Fibroblast of skin of scalp (primary cell): Measurements from ENCODE around the gene ADARB2.

ENCODE experiments used
- DNase-seq: peaks from one replicate; pipeline ENCODE4 v3.0.0-alpha.2; 2013

The ADARB2 gene

DNA sequence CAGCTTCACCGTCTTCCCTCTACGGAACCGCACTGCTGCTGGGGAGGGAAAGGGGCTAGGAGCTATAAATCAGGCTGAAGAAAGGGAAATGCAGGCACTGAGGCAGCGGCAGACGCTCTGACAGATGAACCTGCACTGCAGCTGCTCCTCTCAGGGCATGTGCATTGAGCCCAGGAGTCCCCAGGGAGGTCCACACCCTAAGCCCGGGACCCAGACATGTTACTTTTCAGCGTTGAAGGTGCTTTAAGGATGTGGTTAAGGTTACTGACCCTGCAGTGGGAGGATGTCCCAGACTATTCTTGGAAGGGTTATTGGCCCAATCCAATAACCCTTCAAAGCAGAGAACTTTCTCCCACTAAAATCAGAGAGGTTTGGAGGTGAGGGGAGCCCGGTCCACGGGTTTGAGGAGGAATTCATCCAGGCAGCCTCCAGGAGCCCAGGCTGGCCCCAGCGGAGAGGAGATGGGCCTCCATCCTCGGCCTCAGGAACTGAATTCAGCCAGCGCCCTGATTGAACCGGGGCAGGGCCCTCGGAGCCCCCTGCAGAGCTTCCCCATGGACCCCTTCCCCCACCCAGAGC lies 75.4 kb downstream of the ADARB2 start:
- no peak for DNase-seq

DNA sequence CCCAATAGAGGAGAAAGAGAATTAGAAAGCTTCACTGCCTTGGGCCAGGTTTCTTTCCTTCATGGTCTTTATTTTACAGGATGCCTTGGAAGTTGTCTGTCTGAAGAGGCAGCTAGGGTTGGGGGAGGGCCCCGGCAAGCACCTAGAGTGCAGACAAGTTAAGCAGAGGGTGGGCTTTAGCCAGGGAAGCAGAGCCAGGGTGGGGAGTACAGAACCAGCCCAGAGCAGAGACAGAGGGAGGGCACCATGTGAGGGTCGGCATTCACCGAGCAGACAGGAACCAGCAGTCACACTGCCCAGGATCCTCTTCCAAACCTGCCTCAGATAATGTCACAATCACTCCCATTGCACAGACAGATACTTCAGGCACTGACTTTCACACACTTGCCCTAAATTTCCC lies 75.9 kb downstream of the ADARB2 start:
- DNase-seq = no peak

DNA sequence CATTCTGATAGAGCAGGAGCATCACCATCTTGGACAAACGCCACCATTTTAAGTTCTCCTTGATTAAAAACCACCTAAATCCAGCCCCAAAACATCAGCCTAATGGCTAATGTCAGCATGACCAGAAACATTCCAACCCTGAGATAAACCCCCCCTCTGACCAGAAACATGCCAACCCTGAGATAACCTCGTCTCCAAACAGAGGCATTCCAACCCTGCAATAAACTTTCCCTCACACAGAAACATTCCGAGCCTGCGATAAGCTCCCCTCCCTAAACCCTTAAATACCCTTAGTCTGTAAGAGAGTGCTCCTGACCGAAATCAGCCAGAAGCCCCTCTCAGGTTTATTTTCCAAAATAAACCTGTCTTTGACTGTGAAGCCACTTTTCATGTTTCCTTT lies 76.5 kb downstream of the ADARB2 start:
- DNase-seq = no peak

DNA sequence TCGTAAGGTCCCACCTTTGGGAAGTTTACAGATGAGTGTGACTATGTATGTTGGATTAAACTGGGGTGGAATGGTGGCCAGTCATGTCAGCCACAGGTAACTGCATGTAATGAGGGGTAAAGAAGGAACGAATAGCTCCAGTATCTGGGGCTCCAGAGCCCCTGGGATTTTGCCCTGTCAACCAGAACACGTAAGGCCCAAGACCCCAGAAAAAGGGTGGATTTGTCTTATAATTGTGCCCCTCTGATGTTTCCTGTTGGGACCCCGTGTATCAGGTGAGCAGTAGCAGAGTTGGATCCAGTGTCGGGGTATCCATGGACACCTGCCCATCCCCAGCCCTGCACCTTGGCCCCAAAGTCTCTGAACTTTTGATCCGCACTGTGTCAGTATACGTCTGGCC lies 76.9 kb downstream of the ADARB2 start:
- DNase-seq = no peak

DNA sequence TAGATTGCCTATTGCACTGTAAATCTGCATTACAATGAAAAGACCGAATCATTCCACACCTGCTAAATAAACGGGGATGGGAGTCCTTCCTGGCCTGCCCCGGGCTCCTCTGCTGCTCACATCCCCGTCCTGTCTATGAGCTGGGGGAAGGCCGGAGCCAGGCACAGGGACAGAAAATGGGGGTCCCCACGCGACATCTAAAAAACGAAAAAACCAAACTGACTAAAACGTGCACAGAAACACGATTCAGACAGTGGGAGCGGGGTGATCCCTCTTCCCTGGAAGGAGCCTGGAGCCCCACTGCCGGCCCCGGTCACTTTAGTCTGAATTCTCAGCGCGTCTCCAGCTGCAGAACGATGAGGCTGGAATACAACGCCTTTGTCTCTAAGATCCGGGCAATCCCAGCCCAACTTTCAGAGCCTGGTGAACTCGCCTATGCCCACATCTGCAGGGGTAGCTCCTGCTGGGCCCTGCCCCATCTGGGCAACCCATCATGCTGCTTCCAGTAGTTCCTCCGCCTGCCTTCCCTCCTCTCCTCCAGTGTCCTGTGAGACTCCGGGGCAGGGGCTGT lies 78.0 kb downstream of the ADARB2 start:
- no peak for DNase-seq

DNA sequence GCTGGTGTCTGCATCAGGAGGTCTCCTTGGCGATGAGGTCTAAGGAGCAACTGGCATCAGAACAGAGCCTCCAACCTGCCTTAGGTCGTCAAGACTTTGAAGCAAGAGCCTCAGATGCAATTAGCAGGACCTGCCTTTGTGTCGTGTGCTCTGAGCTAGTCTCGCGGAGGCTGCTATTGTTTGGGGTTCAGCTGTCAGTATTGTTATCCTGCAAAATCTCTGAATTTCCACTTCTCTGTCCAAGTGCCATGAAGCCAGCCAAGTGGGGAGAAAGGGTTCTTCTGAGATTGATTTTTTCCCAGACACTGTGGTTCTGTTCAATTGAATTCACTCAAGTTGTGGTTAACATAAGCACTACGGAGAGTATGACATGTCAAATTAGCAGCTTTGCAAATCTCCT lies 78.7 kb downstream of the ADARB2 start:
- DNase-seq = no peak

DNA sequence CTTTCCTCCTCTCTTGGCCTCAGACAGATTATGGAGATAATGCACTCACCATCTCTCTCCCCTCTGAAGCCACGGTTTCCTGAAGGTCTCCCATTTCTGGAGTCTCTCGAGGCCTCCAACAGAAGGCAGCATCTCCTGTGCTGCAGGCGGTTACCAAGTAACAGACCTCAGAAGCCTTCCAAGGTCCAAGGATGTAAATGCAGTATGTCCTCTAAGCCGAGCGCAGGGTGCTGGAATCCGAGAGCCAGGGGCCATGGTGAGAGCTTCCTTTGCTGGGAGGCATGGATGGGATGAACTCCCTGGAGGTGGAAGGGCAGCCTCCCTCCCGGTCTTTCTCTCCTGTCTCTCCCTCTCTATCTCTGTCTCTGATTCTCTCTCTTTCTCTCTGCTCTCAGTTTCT lies 79.8 kb downstream of the ADARB2 start:
- DNase-seq = no peak

DNA sequence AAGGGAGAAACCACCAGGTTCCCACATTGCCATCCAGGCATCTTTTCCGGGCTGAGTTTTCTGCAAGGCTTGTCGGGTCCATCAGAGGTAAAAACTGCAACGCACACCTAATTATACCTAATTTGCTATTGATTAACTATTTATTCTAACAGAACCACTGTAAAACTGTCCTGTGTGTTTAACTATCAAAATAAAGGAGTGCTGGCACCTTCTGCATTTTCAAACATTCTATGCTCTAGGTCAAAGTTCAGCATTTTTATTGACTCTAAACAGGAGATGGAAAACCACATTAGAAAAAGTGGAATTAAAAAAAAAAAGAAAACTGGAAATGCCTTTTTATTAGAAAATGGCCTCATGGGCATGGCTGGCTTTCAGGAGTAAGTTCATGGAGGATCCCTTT lies 82.0 kb downstream of the ADARB2 start:
- DNase-seq = no peak

DNA sequence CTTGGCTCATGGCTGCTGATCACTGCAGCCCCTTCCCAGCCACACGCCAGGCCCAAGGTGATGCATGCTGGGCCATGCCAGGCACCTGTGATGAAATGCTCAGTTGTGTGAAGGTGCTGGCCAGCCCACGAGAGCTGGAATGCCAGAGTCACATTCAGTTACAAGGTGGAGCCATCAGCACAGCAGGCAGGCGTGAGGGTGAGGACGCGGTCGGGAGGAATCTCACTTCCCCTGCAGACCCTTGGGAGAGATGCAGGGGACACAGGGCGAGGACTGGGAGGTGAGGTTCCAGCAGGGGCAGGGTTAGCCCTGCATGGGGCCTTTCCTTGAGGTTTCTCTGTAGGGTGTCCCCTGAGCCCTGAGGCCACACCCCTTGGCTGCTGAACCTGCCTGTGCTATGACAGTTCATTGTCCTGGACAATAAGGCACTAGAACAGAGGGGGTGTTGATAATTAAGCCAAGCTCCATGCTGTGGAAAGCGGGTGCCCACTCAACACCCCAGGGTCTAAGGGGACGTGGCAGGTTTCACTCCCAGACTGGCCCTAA lies 82.4 kb downstream of the ADARB2 start:
- DNase-seq = no peak

DNA sequence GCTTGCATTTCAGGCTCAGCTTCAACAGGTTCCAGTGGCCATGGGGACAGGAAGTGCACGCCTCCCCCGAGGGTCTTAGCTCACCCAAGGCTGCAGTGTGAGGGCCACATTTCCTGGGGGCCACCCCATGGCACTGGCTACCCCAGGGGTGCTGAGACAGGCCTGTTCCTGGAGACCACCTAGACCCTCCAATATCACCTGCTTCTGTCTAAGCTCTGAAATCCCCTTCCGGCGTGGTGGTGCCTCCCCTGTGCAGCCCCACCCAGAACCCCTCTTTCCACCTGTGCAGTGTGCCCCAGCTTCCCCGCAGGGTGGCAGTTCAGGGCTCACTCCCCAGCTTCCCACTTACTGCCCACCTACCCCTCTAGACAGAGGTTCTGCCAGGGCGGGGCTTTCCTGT lies 83.1 kb downstream of the ADARB2 start:
- no peak for DNase-seq

DNA sequence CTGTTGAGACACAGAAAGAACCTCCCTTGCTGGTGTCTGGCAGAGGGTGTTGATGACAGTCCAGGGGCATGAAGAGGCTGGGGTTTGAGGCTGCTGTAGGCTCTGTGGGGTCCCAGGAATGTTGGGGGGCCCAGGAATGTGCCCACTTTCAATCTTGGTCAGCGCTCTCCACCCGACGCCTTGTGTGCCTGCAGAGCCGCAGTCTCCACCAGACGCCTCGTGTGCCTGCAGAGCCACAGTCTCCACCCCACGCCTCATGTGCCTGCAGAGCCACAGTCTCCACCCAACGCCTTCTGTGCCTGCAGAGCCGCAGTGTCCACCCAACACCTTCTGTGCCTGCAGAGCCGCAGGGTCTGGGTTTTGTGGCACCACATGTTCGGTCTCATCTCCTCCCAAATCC lies 84.0 kb downstream of the ADARB2 start:
- DNase-seq = no peak

DNA sequence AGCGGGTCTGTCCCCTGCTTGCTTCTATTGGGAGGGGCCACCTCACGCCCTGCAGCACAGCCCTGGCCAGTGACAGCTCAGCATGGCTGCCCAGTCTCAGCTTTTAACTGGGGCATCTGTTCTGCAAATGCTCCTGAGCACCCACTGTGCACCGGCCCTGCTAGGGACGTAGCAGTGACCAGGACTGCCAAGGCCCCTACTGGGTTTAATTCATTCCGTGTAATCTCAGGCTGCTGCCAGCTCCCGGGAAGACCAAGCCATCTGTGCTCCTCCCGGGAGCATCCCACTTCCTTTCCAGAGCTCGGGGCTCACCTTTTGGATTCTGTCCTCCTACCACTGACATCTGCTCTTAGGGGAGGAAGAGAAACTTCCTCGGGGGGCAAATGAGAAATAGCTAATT lies 85.2 kb downstream of the ADARB2 start:
- DNase-seq = no peak

DNA sequence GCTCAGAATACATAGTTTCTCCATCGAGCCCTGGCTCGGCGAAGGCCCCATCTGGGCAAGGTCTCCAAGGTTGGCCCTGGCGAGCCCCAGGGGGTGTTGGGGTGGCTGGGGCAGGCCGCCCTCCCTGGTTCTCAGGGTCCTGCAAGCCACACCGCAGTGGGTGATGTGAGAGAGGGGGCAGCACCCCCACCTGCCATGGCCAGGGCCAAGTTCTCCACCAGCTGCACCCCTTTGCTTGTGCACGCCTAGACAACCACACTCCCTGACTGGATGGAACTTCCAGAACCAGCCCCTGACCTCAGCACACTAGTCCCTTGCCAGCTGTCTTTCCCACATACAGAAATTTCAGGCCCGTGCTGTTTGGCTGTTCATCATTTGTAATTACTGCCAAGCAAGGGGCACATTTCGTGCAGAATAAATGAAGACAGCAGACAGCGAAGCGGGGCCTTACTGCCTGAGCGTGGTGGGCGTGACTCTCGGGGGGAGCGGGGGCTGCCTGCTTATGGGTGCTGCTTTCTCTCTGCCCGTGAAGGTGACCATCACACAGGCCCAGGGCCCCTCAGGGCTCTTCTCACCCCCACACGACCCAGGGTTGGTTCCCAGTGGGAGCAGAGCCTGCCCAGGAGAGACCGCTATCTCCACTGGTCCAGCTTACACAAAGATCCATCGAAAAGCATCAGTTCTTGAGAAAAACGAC lies 85.9 kb downstream of the ADARB2 start:
- no peak for DNase-seq

DNA sequence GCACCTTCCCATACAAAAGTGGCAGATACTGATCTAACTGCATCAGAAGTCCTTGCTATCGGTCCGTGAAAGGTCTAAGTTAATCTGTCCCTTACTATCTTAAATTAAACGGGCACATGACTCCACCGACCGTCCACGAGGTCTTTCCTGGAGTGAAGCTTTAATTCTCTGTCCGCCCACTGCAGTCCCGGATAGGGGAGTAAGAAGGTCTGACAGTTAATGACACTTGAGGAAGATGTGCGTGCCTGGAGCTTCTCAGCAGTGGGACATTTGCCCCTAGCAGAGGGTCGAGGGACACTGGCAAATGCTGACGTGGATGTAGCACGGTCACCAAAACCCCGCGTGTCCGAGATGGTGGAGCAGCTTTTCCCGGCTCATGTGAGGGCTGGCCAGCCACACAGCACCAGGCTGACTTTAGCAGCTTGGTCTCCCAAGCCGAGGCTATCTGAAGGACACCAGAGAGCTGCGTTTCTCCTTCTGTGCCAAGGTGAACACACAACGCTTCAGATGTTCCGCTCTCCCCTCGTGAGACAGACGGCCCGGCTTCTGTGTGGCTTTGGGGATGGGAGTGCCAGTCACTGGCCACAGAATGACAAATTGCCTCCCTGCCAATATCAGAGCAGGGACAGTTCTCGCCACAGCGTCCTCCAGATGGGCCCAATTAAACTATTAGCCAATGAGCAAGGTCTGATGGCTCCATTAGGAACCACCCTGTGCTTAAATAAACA lies 86.6 kb downstream of the ADARB2 start:
- no peak for DNase-seq

DNA sequence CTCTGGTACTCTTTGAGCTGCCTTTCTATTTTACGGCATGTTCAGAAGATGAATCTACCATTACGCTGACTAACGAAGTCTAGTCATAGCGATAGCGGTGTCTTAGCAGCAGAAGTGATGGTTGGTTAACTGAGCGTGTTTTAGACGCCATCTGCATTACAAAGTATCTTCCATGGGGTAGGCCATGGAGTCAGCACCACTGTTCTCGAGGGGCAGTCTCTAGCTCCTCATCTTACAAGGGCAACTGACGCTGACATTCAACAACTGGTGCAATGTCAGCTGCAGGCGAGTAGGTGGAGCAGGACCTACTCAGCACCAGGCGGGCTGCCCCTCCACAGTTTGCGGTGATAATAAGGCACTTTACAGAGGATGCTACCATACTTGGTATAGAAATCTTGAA lies 88.7 kb downstream of the ADARB2 start:
- no peak for DNase-seq

DNA sequence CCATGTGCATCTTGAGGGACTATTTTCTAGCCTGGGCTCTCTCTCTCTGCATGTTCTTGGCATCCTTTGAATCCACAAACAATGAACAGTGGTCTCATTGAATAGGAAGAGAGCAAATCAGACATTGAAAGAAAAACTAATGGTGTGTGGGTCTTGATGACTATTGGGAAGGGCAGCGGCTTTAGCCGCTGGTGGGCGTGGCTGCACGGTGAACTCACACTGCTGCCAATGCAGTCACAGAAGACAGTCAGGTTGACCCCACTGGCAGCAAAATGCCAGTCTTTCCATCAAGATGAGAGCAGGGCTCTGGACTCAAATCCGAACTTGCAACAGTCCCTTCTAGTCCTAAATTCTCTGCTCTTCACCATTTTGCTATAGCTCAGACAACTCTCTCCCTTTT lies 91.0 kb downstream of the ADARB2 start:
- no peak for DNase-seq

DNA sequence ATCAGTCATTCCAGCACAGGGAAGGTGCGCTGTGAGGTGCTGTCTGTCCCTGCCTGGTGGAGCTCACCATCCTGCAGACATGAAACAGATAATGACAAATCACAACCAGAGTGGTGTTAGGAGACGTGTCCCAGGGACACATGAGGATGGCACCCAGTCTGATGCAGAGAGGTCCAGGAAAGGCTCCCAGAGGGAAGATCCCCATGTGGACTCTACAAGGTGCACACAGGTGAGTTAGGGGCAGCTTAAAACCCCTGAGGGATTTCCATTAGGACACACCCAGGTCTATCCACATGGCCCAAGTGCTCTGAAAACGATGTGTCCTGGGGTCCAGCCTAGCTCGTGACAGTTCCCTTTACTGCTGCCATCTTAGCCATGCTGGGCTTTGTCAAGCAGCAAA lies 91.4 kb downstream of the ADARB2 start:
- no peak for DNase-seq

DNA sequence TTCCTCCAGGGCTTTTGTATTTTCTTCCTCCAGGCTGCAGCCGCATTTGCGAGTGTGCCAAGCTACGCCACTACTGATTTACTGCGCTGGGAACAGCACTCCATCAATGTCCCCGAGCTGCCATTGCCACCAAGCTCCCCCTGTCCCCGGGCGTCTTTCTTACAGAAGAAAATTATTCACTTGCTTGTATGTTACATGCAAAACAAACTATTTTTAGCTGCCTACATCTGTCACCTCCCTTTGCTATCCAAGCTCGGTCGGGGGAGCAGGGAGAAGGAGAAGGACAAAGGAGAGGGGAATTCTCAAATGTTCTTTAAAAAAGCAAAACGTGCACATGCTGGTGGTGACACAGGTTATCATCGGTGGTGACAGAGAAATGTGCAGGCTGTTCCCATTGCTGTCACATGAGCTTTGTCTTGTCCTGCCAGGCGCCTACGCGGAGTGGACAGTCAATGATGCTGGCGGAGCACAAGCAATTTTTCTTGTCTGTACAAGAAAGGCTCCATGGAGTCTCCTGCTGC lies 93.1 kb downstream of the ADARB2 start:
- no peak for DNase-seq

DNA sequence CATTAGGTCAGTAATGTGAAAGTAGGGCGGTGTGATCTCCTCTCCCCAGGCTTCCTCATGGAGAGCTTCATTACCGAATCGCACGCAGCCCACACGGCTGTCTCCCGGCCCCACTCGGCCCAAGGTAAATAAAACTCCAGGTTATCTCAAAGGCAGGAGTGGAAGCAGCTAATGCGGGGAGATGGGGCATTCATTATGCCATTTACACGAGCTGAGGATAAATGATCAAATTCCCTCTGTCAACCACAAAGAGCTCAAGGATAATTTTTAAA lies 93.5 kb downstream of the ADARB2 start:
- DNase-seq = no peak

DNA sequence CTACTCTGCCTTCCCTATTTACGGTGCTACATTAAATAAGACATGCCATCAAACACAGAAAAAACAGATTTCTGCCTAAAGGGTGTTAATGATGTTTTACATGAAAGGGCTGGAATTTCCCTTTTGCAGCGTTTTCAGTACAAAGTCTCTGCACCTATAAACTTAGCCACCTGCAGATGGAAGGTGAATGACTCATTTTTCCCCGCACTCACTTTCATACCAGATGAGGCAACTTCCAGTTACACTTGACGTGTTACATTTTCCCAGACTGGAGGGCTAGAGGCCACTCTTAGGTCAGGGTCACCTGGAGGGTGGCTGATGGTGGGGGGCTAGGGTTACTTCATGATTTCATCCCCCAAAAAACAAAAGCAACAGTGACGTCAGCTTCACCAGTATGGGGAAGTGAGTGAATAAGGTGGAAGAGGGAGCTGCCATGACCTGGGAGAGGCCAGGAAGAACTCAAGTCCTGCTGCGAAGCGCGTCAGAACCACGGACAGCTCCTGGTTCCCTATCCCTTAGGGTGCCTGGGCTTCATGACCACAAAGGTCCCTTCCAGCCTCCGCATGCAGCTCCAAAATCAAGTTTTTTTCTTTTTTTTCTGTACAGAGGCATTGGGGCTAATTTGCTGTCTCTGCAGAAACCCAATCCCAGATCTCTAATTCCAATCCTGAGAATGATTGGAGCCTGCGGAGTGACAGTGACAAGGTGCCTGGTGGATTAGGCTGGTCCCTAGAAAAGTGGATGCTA lies 94.0 kb downstream of the ADARB2 start:
- no peak for DNase-seq

DNA sequence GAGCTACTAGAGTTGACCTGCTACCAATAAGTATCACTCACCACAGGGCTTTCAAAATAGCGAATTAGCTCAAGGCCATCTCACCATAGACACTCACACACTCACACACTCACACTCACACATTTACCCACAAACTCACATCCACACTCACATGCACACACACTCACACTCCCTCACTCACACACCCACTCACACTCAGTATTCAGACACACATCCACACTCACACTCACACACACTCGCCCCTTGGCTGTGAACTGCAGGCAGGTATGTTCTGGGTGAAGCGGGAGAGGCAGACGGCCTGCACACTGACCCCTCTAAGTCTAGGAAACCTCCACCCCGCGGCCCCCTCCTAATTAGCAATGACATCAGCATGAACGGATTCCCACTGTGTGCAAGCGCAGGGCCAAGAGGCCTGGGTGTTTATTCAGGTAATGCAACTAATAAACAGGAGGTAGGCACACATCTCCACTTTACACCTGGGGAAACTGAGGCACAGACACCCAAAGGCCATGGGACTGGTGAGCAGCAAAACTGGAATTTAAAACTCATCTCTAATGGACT lies 94.6 kb downstream of the ADARB2 start:
- no peak for DNase-seq

DNA sequence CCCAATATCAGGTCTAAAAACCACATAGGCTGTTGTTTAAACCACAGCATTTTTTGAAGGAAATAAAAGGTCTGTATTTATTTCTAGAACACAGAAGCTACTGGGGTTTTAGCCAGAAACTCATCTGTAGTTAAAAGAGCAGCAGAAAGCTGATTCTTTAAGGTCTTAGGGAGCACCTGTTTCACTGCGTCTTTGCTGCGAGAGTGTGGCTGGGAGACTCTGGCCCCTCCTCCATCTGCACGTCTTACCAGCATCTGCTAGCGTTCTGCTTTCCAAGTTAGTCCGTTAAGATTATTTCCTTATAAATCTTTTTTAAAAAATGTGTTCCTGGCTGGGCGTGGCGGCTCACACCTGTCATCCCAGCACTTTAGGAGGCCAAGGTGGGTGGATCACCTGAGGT lies 95.9 kb downstream of the ADARB2 start:
- DNase-seq = no peak
